HTR-8/SVneo (cell line): Measurements from ENCODE around the gene MFSD11.
"Not testable (repeated sequence)": the region's sequence is repeated elsewhere in the genome, so short reads cannot be mapped to it uniquely, and the experiment has no call there.

ENCODE experiments used
- DNase-seq: peaks from one replicate; pipeline ENCODE4 v3.0.0; 2011; ENCODE audit warnings: low spot score, mixed read lengths; ENCODE audit not compliant: insufficient read length
- FAIRE-seq: peaks from 2 replicates; lab custom pipeline; 2011; peaks lifted over from hg19 to GRCh38; lab: Jason Lieb, UNC

MFSD11 gene

GRCh38 chr17:76737676-76738467, at the start of gene MFSD11:
Gene MFSD11 (plus strand): TSS chr17:76738119. CDS start chr17:76738353, 234 bp downstream.
- peak; percentile 90 for FAIRE-seq
- peak; percentile 98 for DNase-seq

- FAIRE-seq (peak; percentile 57), DNase-seq (peak; percentile 39)
These were observed 49.7 kb upstream of the MFSD11 start for GRCh38 chr17:76688165-76688622.

GRCh38 chr17:76689859-76690258, 48.1 kb upstream of the MFSD11 start:
- DNase-seq: no peak
- FAIRE-seq: no peak

GRCh38 chr17:76690596-76691280, 47.2 kb upstream of the MFSD11 start:
- FAIRE-seq (no peak), DNase-seq (no peak)

GRCh38 chr17:76691379-76692191, 46.3 kb upstream of the MFSD11 start:
- DNase-seq (no peak), FAIRE-seq (no peak)

GRCh38 chr17:76695059-76695831, 42.7 kb upstream of the MFSD11 start:
- no peak for DNase-seq
- no peak for FAIRE-seq

GRCh38 chr17:76696763-76697701, 40.9 kb upstream of the MFSD11 start:
- DNase-seq (no peak), FAIRE-seq (peak; percentile 67)

- DNase-seq: no peak
- FAIRE-seq: peak; percentile 57
These were observed 40.0 kb upstream of the MFSD11 start for GRCh38 chr17:76697702-76698465.

GRCh38 chr17:76698466-76698977, 39.4 kb upstream of the MFSD11 start:
- not testable (repeated sequence) for DNase-seq, FAIRE-seq

GRCh38 chr17:76700270-76700616, 37.7 kb upstream of the MFSD11 start:
- no peak for DNase-seq

GRCh38 chr17:76700617-76701470, 37.1 kb upstream of the MFSD11 start:
- DNase-seq (peak; percentile 71), FAIRE-seq (peak; percentile 82)

More at GRCh38 chr17:76700270-76700616, 37.7 kb upstream of the MFSD11 start:
- no peak for FAIRE-seq

GRCh38 chr17:76701471-76701967, 36.4 kb upstream of the MFSD11 start:
- FAIRE-seq (no peak), DNase-seq (no peak)

- FAIRE-seq (no peak), DNase-seq (no peak)
These were observed 35.8 kb upstream of the MFSD11 start for GRCh38 chr17:76702076-76702475.

GRCh38 chr17:76702941-76703637, 34.8 kb upstream of the MFSD11 start:
- DNase-seq (no peak), FAIRE-seq (no peak)

GRCh38 chr17:76704805-76705204, 33.1 kb upstream of the MFSD11 start:
- DNase-seq (no peak), FAIRE-seq (no peak)

- DNase-seq (no peak), FAIRE-seq (peak; percentile 54)
These were observed 31.1 kb upstream of the MFSD11 start for GRCh38 chr17:76706817-76707216.
